Measurements from ENCODE around the gene ABCB8.
A peak's percentile ranks its signal among the peaks of the same experiment; 100 is the strongest.

Gene ABCB8

GRCh38 chr7:151045262-151045661 is 17.0 kb downstream of the ABCB8 start:
- TF ChIP-seq POLR2A (IDR thresholded peaks at IDR 0.05; ENCODE audit: low read length): no peak
- no peak for TF ChIP-seq GATA1 (IDR thresholded peaks at IDR 0.05; ENCODE audit: low read depth, low read length)
- DNase-seq: no peak

- TF ChIP-seq GATA1 (IDR thresholded peaks at IDR 0.05; ENCODE audit: low read depth, low read length) (no peak), POLR2A (IDR thresholded peaks at IDR 0.05; ENCODE audit: low read length) (no peak)
- DNase-seq: no peak
Measured at GRCh38 chr7:151045967-151046366, 17.7 kb downstream of the ABCB8 start.

- no peak for TF ChIP-seq POLR2A (IDR thresholded peaks at IDR 0.05; ENCODE audit: low read length)
- TF ChIP-seq GATA1 (IDR thresholded peaks at IDR 0.05; ENCODE audit: low read depth, low read length): no peak
- DNase-seq: peak; percentile 56 to 72
Measured at GRCh38 chr7:151046603-151047573, 18.6 kb downstream of the ABCB8 start.

GRCh38 chr7:151047976-151048815 is 19.9 kb downstream of the ABCB8 start, which contains the start of gene ASIC3:
ASIC3 (plus strand) TSS chr7:151048531; CDS start chr7:151048886, 355 bp downstream.
- no peak for DNase-seq
- TF ChIP-seq GATA1 (IDR thresholded peaks at IDR 0.05; ENCODE audit: low read depth, low read length) (no peak), POLR2A (IDR thresholded peaks at IDR 0.05; ENCODE audit: low read length) (no peak)

GRCh38 chr7:151048911-151049463 is 20.7 kb downstream of the ABCB8 start:
- DNase-seq: no peak
- no peak for TF ChIP-seq POLR2A (IDR thresholded peaks at IDR 0.05; ENCODE audit: low read length)
- TF ChIP-seq GATA1 (IDR thresholded peaks at IDR 0.05; ENCODE audit: low read depth, low read length): no peak

- peak; percentile 69 to 76 for DNase-seq
- TF ChIP-seq GATA1 (IDR thresholded peaks at IDR 0.05; ENCODE audit: low read depth, low read length) (no peak), POLR2A (IDR thresholded peaks at IDR 0.05; ENCODE audit: low read length) (no peak)
Measured at GRCh38 chr7:151051108-151051507, 22.9 kb downstream of the ABCB8 start.

GRCh38 chr7:151053096-151053495 is 24.8 kb downstream of the ABCB8 start:
- no peak for DNase-seq
- no peak for TF ChIP-seq GATA1 (IDR thresholded peaks at IDR 0.05; ENCODE audit: low read depth, low read length)
- no peak for TF ChIP-seq POLR2A (IDR thresholded peaks at IDR 0.05; ENCODE audit: low read length)

- no peak for TF ChIP-seq POLR2A (IDR thresholded peaks at IDR 0.05; ENCODE audit: low read length)
- TF ChIP-seq GATA1 (IDR thresholded peaks at IDR 0.05; ENCODE audit: low read depth, low read length): no peak
- no peak for DNase-seq
Measured at GRCh38 chr7:151053751-151054150, 25.5 kb downstream of the ABCB8 start.

- TF ChIP-seq GATA1 (IDR thresholded peaks at IDR 0.05; ENCODE audit: low read depth, low read length) (no peak), POLR2A (IDR thresholded peaks at IDR 0.05; ENCODE audit: low read length) (no peak)
- DNase-seq: no peak
Measured at GRCh38 chr7:151056283-151056665, 28.0 kb downstream of the ABCB8 start.

- DNase-seq: no peak
- no peak for TF ChIP-seq GATA1 (IDR thresholded peaks at IDR 0.05; ENCODE audit: low read depth, low read length)
- no peak for TF ChIP-seq POLR2A (IDR thresholded peaks at IDR 0.05; ENCODE audit: low read length)
Measured at GRCh38 chr7:151056666-151057505, 28.6 kb downstream of the ABCB8 start.

- TF ChIP-seq GATA1 (IDR thresholded peaks at IDR 0.05; ENCODE audit: low read depth, low read length) (no peak), POLR2A (IDR thresholded peaks at IDR 0.05; ENCODE audit: low read length) (no peak)
Measured at GRCh38 chr7:151057506-151057988, 29.3 kb downstream of the ABCB8 start, which contains the start of gene CDK5. CDK5 (minus strand) TSS chr7:151057897; CDS start chr7:151057848, 49 bp downstream.

GRCh38 chr7:151057989-151058780 is 29.9 kb downstream of the ABCB8 start:
- peak; percentile 78 for TF ChIP-seq POLR2A (IDR thresholded peaks at IDR 0.05; ENCODE audit: low read length)
- no peak for TF ChIP-seq GATA1 (IDR thresholded peaks at IDR 0.05; ENCODE audit: low read depth, low read length)

More at GRCh38 chr7:151057506-151057988, 29.3 kb downstream of the ABCB8 start, which contains the start of gene CDK5:
- DNase-seq: no peak

More at GRCh38 chr7:151057989-151058780, 29.9 kb downstream of the ABCB8 start:
- peak; percentile 98 to 99 for DNase-seq
